Naive thymus-derived CD4-positive, alpha-beta T cell (primary cell): ENCODE results near the gene SPP2. TPM values are rescaled to one million over a fixed set of nuclear protein-coding genes. Genes with fewer than 3 reads are reported as not detected.

ENCODE experiments used
- ATAC-seq: fragments of 150-1000 bp; cut with Tn5 transposase; 2 replicates; pipeline ENCODE4 v1.10.0; 2021; ENCODE audit warnings: mild to moderate bottlenecking, moderate library complexity
- CTCF ChIA-PET: fragments of 350-600 bp; sonication (Branson Sonifier 250); formaldehyde crosslinking; loops from one replicate; lab custom pipeline; 2021; ENCODE audit warnings: antibody characterized with exemption; lab: Charles Lee
- POLR2A ChIA-PET: fragments of 350-600 bp; sonication (Branson Sonifier 250); formaldehyde crosslinking; loops from one replicate; lab custom pipeline; 2021; ENCODE audit warnings: antibody characterized with exemption, inconsistent platforms; lab: Charles Lee
- DNase-seq, 9 donors: peaks; one replicate each; pipeline versions ENCODE4 v3.0.0 to v3.0.0-alpha.2; 2020 to 2022; ENCODE audit warnings: mixed read lengths in 1 of 9
- H3K27ac ChIP-seq: one replicate; pipeline ENCODE4 v1.7.0; 2013; ENCODE audit warnings: mild to moderate bottlenecking, low read depth, low read length, moderate library complexity
- H3K27me3 ChIP-seq, 2 donors: one replicate each; pipeline ENCODE4 v1.7.0; 2013; ENCODE audit warnings: low read length in 2 of 2, mild to moderate bottlenecking in 2 of 2, moderate library complexity in 2 of 2; ENCODE audit not compliant: control insufficient read depth in 2 of 2, insufficient read depth in 2 of 2
- H3K36me3 ChIP-seq, 3 experiments: 1 replicate in 2 of 3; 2 replicates in 1 of 3; pipeline ENCODE4 v1.7.0; 2013; ENCODE audit warnings: low read length in 3 of 3, mild to moderate bottlenecking in 3 of 3, moderate library complexity in 1 of 3; ENCODE audit not compliant: insufficient read depth in 3 of 3, control insufficient read depth in 2 of 3
- H3K4me1 ChIP-seq, 2 donors: one replicate each; pipeline ENCODE4 v1.7.0; 2013; ENCODE audit warnings: low read length in 2 of 2, mild to moderate bottlenecking in 2 of 2, moderate library complexity in 1 of 2; ENCODE audit not compliant: control insufficient read depth in 2 of 2, insufficient read depth in 2 of 2
- H3K4me3 ChIP-seq: 2 replicates; pipeline ENCODE4 v1.7.0; 2013; ENCODE audit warnings: mild to moderate bottlenecking, low read length
- H3K9me3 ChIP-seq, 3 experiments: 1 replicate in 2 of 3; 2 replicates in 1 of 3; pipeline ENCODE4 v1.7.0; 2013; ENCODE audit warnings: low read length in 3 of 3; ENCODE audit not compliant: control insufficient read depth in 2 of 3
- H3K27ac Mint-ChIP-seq, 9 donors: one replicate each; pipeline ENCODE4 v1.8.0; 2020 to 2022; ENCODE audit warnings: mixed read lengths in 9 of 9, mild to moderate bottlenecking in 8 of 9, moderate library complexity in 5 of 9, inconsistent platforms in 2 of 9
- H3K27me3 Mint-ChIP-seq, 5 donors: one replicate each; pipeline ENCODE4 v1.8.0; 2021 to 2022; ENCODE audit warnings: mixed read lengths in 5 of 5, mild to moderate bottlenecking in 1 of 5
- H3K36me3 Mint-ChIP-seq, 5 donors: one replicate each; pipeline ENCODE4 v1.8.0; 2020 to 2022; ENCODE audit warnings: mixed read lengths in 5 of 5, mild to moderate bottlenecking in 3 of 5, inconsistent platforms in 1 of 5
- H3K4me1 Mint-ChIP-seq, 7 donors: one replicate each; pipeline ENCODE4 v1.8.0; 2020 to 2022; ENCODE audit warnings: mixed read lengths in 7 of 7, mild to moderate bottlenecking in 3 of 7, inconsistent platforms in 1 of 7
- H3K4me3 Mint-ChIP-seq, 10 donors: one replicate each; pipeline ENCODE4 v1.8.0; 2020 to 2022; ENCODE audit warnings: mild to moderate bottlenecking in 10 of 10, mixed read lengths in 10 of 10, moderate library complexity in 6 of 10, inconsistent platforms in 2 of 10
- H3K9me3 Mint-ChIP-seq, 11 donors: one replicate each; pipeline ENCODE4 v1.8.0; 2020 to 2022; ENCODE audit warnings: mixed read lengths in 11 of 11, mild to moderate bottlenecking in 4 of 11, inconsistent platforms in 1 of 11, moderate library complexity in 1 of 11
- intact Hi-C, 2 donors: fragments of 100-400 bp; cut with micrococcal nuclease; formaldehyde crosslinking; loops; one replicate each; pipeline ENCODE4 v1.15.1; 2023
- polyA plus RNA-seq, 2 donors: library from polyadenylated mRNA; unstranded; fragments of 300-500 nt; fragmentation: Illumina TruSeq; gene quantifications; one replicate each; pipeline ENCODE4 v1.2.3, GENCODE V29; 2021
- total RNA-seq, 6 experiments: library from RNA in 5 of 6; stranded (reverse) in 5 of 6; gene quantifications; 1 replicate in 5 of 6; 2 replicates in 1 of 6; pipeline ENCODE4 v1.2.3 and lab custom pipeline; 2021 to 2026

Gene SPP2
- total and polyA plus RNA-seq, 7 experiments from 2014 or later: not detected

- no peaks in the 10 kb centered on the region for H3K36me3 ChIP-seq
- no peak overlapping the region for H3K27ac ChIP-seq
- H3K27me3 ChIP-seq: no peaks in the 10 kb centered on the region
- POLR2A ChIA-PET: interaction anchor here (0.7 to 1.0 kb wide), 2 partner anchors 12 to 26 kb away, joined by 3 read pairs; no protein-coding TSS in a partner anchor
- CTCF ChIA-PET: interaction anchor here (0.6 kb wide), 2 partner anchors 110 to 475 kb away, joined by 3 read pairs; no protein-coding TSS in a partner anchor
- ATAC-seq: peak; percentile 80
- peaks cover 27 to 52% of the 10 kb centered on the region in 2 donors for H3K4me1 ChIP-seq
- peak overlapping the region; percentile 56 for H3K4me3 ChIP-seq
- no peaks in the 10 kb centered on the region for H3K9me3 ChIP-seq
- Mint-ChIP-seq H3K4me3 (peak overlapping the region; percentile 69 to 89 (median 85)), H3K4me1 (peaks cover 27 to 49% (median 43%) of the 10 kb centered on the region in 7 donors), H3K9me3 (peaks cover 0 to 20% (median 0%) of the 10 kb centered on the region in 11 donors), H3K27ac (peak overlapping the region; percentile 50 to 92 (median 78)), H3K36me3 (peaks cover 0 to 10% (median 0%) of the 10 kb centered on the region in 5 donors), H3K27me3 (peaks cover 0 to 30% (median 0%) of the 10 kb centered on the region in 5 donors)
- intact Hi-C loops: loop anchor here in 1 of 2 donors (2.0 kb wide), 1 partner anchor 35 kb away; no protein-coding TSS in a partner anchor
- peak in 7 of 9 donors; percentile 18 to 50 (median 30) for DNase-seq
Measured at GRCh38 chr2:234025466-234025865, 25.0 kb upstream of the SPP2 start.

GRCh38 chr2:234025891-234026401, 24.6 kb upstream of the SPP2 start:
- peaks cover 0 to 20% (median 0%) of the 10 kb centered on the region in 11 donors for H3K9me3 Mint-ChIP-seq
- Histone ChIP-seq H3K4me3 (peak overlapping the region; percentile 56), H3K27me3 (no peaks in the 10 kb centered on the region), H3K9me3 (no peaks in the 10 kb centered on the region), H3K27ac (no peak overlapping the region), H3K36me3 (no peaks in the 10 kb centered on the region), H3K4me1 (peaks cover 27 to 57% of the 10 kb centered on the region in 2 donors)
- DNase-seq (no peak), ATAC-seq (no peak)
- H3K36me3 Mint-ChIP-seq: peaks cover 0 to 10% (median 0%) of the 10 kb centered on the region in 5 donors
- H3K27ac Mint-ChIP-seq: peak overlapping the region; percentile 66 to 92 (median 78)
- intact Hi-C loops: loop anchor here in 1 of 2 donors (2.0 kb wide), 1 partner anchor 35 kb away; no protein-coding TSS in a partner anchor
- peaks cover 0 to 35% (median 0%) of the 10 kb centered on the region in 5 donors for H3K27me3 Mint-ChIP-seq
- peak overlapping the region; percentile 69 to 89 (median 85) for H3K4me3 Mint-ChIP-seq
- ChIA-PET POLR2A (interaction anchor here (0.7 kb wide), 1 partner anchor 12 kb away, joined by 3 read pairs; no protein-coding TSS in a partner anchor), CTCF (no interaction called here)
- peaks cover 27 to 51% (median 43%) of the 10 kb centered on the region in 7 donors for H3K4me1 Mint-ChIP-seq

GRCh38 chr2:234026693-234027254, 23.7 kb upstream of the SPP2 start:
- peaks cover 0 to 22% (median 0%) of the 10 kb centered on the region in 11 donors for H3K9me3 Mint-ChIP-seq
- Histone ChIP-seq H3K4me3 (no peak overlapping the region), H3K4me1 (peaks cover 27 to 65% of the 10 kb centered on the region in 2 donors), H3K27ac (no peak overlapping the region), H3K36me3 (no peaks in the 10 kb centered on the region), H3K9me3 (no peaks in the 10 kb centered on the region), H3K27me3 (no peaks in the 10 kb centered on the region)
- H3K36me3 Mint-ChIP-seq: peaks cover 0 to 14% (median 0%) of the 10 kb centered on the region in 5 donors
- POLR2A ChIA-PET: no interaction called here
- intact Hi-C loops: no loop called here
- DNase-seq (no peak), ATAC-seq (peak; percentile 30)
- peak overlapping the region in 7 of 9 donors; percentile 24 to 85 (median 75) for H3K27ac Mint-ChIP-seq
- peaks cover 0 to 36% (median 0%) of the 10 kb centered on the region in 5 donors for H3K27me3 Mint-ChIP-seq
- CTCF ChIA-PET: no interaction called here
- peak overlapping the region; percentile 7 to 87 (median 74) for H3K4me3 Mint-ChIP-seq
- peaks cover 32 to 57% (median 41%) of the 10 kb centered on the region in 7 donors for H3K4me1 Mint-ChIP-seq

GRCh38 chr2:234027641-234028040, 22.9 kb upstream of the SPP2 start:
- Mint-ChIP-seq H3K4me3 (peak overlapping the region; percentile 3 to 85 (median 24)), H3K36me3 (peaks cover 0 to 12% (median 3%) of the 10 kb centered on the region in 5 donors), H3K9me3 (peaks cover 0 to 22% (median 5%) of the 10 kb centered on the region in 11 donors), H3K4me1 (peaks cover 33 to 65% (median 44%) of the 10 kb centered on the region in 7 donors), H3K27me3 (peaks cover 0 to 34% (median 0%) of the 10 kb centered on the region in 5 donors), H3K27ac (peak overlapping the region in 6 of 9 donors; percentile 0 to 85 (median 42))
- intact Hi-C loops: no loop called here
- Histone ChIP-seq H3K36me3 (no peaks in the 10 kb centered on the region), H3K27ac (no peak overlapping the region), H3K4me1 (peaks cover 31 to 71% of the 10 kb centered on the region in 2 donors), H3K9me3 (no peaks in the 10 kb centered on the region), H3K27me3 (no peaks in the 10 kb centered on the region), H3K4me3 (no peak overlapping the region)
- ChIA-PET CTCF (interaction anchor here (0.7 kb wide), 1 partner anchor 12 kb away, joined by 5 read pairs; no protein-coding TSS in a partner anchor), POLR2A (no interaction called here)
- no peak for ATAC-seq
- DNase-seq: no peak

- no peak for ATAC-seq
- H3K4me3 Mint-ChIP-seq: no peak overlapping the region
- H3K27me3 ChIP-seq: no peaks in the 10 kb centered on the region
- intact Hi-C loops: no loop called here
- DNase-seq: no peak
- no peak overlapping the region for H3K27ac Mint-ChIP-seq
- POLR2A ChIA-PET: interaction anchor here (0.7 kb wide), 2 partner anchors 10 kb away, joined by 3 read pairs; no protein-coding TSS in a partner anchor
- peaks cover 37 to 80% of the 10 kb centered on the region in 2 donors for H3K4me1 ChIP-seq
- H3K9me3 ChIP-seq: peaks cover 0 to 3% (median 0%) of the 10 kb centered on the region in 3 experiments
- peaks cover 4 to 21% (median 14%) of the 10 kb centered on the region in 11 donors for H3K9me3 Mint-ChIP-seq
- H3K4me3 ChIP-seq: no peak overlapping the region
- peaks cover 35 to 69% (median 45%) of the 10 kb centered on the region in 7 donors for H3K4me1 Mint-ChIP-seq
- H3K27ac ChIP-seq: no peak overlapping the region
- no peaks in the 10 kb centered on the region for H3K36me3 ChIP-seq
- H3K27me3 Mint-ChIP-seq: peaks cover 0 to 38% (median 0%) of the 10 kb centered on the region in 5 donors
- CTCF ChIA-PET: interaction anchor here (0.7 kb wide), 1 partner anchor 53 kb away, joined by 4 read pairs; no protein-coding TSS in a partner anchor
- peaks cover 0 to 19% (median 8%) of the 10 kb centered on the region in 5 donors for H3K36me3 Mint-ChIP-seq
Measured at GRCh38 chr2:234029150-234029733, 21.3 kb upstream of the SPP2 start.

- DNase-seq (no peak), ATAC-seq (no peak)
- Mint-ChIP-seq H3K27ac (peak overlapping the region in 1 of 9 donors; percentile 17), H3K4me3 (no peak overlapping the region), H3K4me1 (peaks cover 30 to 54% (median 31%) of the 10 kb centered on the region in 7 donors), H3K27me3 (peaks cover 0 to 41% (median 0%) of the 10 kb centered on the region in 5 donors), H3K9me3 (peaks cover 6 to 33% (median 20%) of the 10 kb centered on the region in 11 donors), H3K36me3 (peaks cover 0 to 21% (median 11%) of the 10 kb centered on the region in 5 donors)
- H3K4me3 ChIP-seq: no peak overlapping the region
- ChIA-PET CTCF (no interaction called here), POLR2A (no interaction called here)
- H3K36me3 ChIP-seq: no peaks in the 10 kb centered on the region
- no peak overlapping the region for H3K27ac ChIP-seq
- intact Hi-C loops: loop anchor here in 1 of 2 donors (5.0 kb wide), 2 partner anchors 71 to 466 kb away; partner anchors contain the start of gene ARL4C
- H3K9me3 ChIP-seq: peaks cover 0 to 3% (median 0%) of the 10 kb centered on the region in 3 experiments
- no peaks in the 10 kb centered on the region for H3K27me3 ChIP-seq
- peaks cover 24 to 67% of the 10 kb centered on the region in 2 donors for H3K4me1 ChIP-seq
Measured at GRCh38 chr2:234031207-234031606, 19.3 kb upstream of the SPP2 start.
